ENCODE results near the gene PELO.

The PELO gene

DNA sequence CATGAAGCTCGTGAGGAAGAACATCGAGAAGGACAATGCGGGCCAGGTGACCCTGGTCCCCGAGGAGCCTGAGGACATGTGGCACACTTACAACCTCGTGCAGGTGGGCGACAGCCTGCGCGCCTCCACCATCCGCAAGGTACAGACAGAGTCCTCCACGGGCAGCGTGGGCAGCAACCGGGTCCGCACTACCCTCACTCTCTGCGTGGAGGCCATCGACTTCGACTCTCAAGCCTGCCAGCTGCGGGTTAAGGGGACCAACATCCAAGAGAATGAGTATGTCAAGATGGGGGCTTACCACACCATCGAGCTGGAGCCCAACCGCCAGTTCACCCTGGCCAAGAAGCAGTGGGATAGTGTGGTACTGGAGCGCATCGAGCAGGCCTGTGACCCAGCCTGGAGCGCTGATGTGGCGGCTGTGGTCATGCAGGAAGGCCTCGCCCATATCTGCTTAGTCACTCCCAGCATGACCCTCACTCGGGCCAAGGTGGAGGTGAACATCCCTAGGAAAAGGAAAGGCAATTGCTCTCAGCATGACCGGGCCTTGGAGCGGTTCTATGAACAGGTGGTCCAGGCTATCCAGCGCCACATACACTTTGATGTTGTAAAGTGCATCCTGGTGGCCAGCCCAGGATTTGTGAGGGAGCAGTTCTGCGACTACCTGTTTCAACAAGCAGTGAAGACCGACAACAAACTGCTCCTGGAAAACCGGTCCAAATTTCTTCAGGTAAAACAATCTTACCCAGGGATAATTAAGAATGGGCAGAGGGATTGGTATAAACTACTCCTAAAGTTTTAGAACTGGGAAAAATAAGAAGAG lies 12.9 kb downstream of the PELO start (continued):
- TF ChIP-seq ZNF513 (tag by site-specific recombination; IDR thresholded peaks at IDR 0.05): no peak
- TF ChIP-seq ZNF558 (tag by site-specific recombination; IDR thresholded peaks at IDR 0.05): no peak
- TF ChIP-seq SCRT1 (tag by site-specific recombination; IDR thresholded peaks at IDR 0.05; ENCODE audit: borderline replicate concordance): peak; percentile 75; the same call in 1 of the 2 replicates
- TF ChIP-seq, protein P1, sequence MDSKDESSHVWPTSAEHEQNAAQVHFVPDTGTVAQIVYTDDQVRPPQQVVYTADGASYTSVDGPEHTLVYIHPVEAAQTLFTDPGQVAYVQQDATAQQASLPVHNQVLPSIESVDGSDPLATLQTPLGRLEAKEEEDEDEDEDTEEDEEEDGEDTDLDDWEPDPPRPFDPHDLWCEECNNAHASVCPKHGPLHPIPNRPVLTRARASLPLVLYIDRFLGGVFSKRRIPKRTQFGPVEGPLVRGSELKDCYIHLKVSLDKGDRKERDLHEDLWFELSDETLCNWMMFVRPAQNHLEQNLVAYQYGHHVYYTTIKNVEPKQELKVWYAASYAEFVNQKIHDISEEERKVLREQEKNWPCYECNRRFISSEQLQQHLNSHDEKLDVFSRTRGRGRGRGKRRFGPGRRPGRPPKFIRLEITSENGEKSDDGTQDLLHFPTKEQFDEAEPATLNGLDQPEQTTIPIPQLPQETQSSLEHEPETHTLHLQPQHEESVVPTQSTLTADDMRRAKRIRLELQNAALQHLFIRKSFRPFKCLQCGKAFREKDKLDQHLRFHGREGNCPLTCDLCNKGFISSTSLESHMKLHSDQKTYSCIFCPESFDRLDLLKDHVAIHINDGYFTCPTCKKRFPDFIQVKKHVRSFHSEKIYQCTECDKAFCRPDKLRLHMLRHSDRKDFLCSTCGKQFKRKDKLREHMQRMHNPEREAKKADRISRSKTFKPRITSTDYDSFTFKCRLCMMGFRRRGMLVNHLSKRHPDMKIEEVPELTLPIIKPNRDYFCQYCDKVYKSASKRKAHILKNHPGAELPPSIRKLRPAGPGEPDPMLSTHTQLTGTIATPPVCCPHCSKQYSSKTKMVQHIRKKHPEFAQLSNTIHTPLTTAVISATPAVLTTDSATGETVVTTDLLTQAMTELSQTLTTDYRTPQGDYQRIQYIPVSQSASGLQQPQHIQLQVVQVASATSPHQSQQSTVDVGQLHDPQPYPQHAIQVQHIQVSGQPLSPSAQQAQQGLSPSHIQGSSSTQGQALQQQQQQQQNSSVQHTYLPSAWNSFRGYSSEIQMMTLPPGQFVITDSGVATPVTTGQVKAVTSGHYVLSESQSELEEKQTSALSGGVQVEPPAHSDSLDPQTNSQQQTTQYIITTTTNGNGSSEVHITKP (tag by site-specific recombination; IDR thresholded peaks at IDR 0.05): no peak
- TF ChIP-seq ZNF366 (tag by site-specific recombination; conservative IDR thresholded peaks at IDR 0.05): 0 out of 2 replicates have a peak, but pooled peaks have one; percentile 1
- TF ChIP-seq ZNF341 (tag by site-specific recombination; IDR thresholded peaks at IDR 0.05; ENCODE audit: low read depth): no peak
- TF ChIP-seq ZFP3 (tag by site-specific recombination; IDR thresholded peaks at IDR 0.05; ENCODE audit: low read depth): no peak
- no peak for TF ChIP-seq ZNF776 (tag by site-specific recombination; IDR thresholded peaks at IDR 0.05; ENCODE audit: borderline replicate concordance)
- peak; percentile 64 for TF ChIP-seq ZNF600 (tag by site-specific recombination; IDR thresholded peaks at IDR 0.05)
- TF ChIP-seq ELK4 (IDR thresholded peaks at IDR 0.05; ENCODE audit: borderline replicate concordance, low read depth, low read length): no peak
- TF ChIP-seq ZNF768 (tag by site-specific recombination; IDR thresholded peaks at IDR 0.05): no peak
- TF ChIP-seq, protein P2, sequence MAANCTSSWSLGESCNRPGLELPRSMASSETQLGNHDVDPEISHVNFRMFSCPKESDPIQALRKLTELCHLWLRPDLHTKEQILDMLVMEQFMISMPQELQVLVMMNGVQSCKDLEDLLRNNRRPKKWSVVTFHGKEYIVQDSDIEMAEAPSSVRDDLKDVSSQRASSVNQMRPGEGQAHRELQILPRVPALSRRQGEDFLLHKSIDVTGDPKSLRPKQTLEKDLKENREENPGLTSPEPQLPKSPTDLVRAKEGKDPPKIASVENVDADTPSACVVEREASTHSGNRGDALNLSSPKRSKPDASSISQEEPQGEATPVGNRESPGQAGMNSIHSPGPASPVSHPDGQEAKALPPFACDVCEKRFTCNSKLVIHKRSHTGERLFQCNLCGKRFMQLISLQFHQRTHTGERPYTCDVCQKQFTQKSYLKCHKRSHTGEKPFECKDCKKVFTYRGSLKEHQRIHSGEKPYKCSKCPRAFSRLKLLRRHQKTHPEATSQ (tag by site-specific recombination; IDR thresholded peaks at IDR 0.05): no peak
- TF ChIP-seq ZNF626 (tag by site-specific recombination; IDR thresholded peaks at IDR 0.05): no peak
- TF ChIP-seq, protein P3, sequence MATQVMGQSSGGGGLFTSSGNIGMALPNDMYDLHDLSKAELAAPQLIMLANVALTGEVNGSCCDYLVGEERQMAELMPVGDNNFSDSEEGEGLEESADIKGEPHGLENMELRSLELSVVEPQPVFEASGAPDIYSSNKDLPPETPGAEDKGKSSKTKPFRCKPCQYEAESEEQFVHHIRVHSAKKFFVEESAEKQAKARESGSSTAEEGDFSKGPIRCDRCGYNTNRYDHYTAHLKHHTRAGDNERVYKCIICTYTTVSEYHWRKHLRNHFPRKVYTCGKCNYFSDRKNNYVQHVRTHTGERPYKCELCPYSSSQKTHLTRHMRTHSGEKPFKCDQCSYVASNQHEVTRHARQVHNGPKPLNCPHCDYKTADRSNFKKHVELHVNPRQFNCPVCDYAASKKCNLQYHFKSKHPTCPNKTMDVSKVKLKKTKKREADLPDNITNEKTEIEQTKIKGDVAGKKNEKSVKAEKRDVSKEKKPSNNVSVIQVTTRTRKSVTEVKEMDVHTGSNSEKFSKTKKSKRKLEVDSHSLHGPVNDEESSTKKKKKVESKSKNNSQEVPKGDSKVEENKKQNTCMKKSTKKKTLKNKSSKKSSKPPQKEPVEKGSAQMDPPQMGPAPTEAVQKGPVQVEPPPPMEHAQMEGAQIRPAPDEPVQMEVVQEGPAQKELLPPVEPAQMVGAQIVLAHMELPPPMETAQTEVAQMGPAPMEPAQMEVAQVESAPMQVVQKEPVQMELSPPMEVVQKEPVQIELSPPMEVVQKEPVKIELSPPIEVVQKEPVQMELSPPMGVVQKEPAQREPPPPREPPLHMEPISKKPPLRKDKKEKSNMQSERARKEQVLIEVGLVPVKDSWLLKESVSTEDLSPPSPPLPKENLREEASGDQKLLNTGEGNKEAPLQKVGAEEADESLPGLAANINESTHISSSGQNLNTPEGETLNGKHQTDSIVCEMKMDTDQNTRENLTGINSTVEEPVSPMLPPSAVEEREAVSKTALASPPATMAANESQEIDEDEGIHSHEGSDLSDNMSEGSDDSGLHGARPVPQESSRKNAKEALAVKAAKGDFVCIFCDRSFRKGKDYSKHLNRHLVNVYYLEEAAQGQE (tag by site-specific recombination; IDR thresholded peaks at IDR 0.05): peak; percentile 69
- peak; percentile 48; the same call in 1 of the 2 replicates for TF ChIP-seq GLI4 (tag by site-specific recombination; IDR thresholded peaks at IDR 0.05)
- TF ChIP-seq TRIM28 (IDR thresholded peaks at IDR 0.05; ENCODE audit: borderline replicate concordance, low read length): peak; percentile 53; the same call in 1 of the 2 replicates
- TF ChIP-seq, protein P4, sequence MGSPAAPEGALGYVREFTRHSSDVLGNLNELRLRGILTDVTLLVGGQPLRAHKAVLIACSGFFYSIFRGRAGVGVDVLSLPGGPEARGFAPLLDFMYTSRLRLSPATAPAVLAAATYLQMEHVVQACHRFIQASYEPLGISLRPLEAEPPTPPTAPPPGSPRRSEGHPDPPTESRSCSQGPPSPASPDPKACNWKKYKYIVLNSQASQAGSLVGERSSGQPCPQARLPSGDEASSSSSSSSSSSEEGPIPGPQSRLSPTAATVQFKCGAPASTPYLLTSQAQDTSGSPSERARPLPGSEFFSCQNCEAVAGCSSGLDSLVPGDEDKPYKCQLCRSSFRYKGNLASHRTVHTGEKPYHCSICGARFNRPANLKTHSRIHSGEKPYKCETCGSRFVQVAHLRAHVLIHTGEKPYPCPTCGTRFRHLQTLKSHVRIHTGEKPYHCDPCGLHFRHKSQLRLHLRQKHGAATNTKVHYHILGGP (tag by site-specific recombination; IDR thresholded peaks at IDR 0.05): no peak
- no peak for TF ChIP-seq ZNF544 (tag by site-specific recombination; IDR thresholded peaks at IDR 0.05)
- no peak for TF ChIP-seq PRDM4 (tag by site-specific recombination; IDR thresholded peaks at IDR 0.05)
- TF ChIP-seq ZBTB1 (tag by site-specific recombination; IDR thresholded peaks at IDR 0.05): no peak
- TF ChIP-seq, protein P5, sequence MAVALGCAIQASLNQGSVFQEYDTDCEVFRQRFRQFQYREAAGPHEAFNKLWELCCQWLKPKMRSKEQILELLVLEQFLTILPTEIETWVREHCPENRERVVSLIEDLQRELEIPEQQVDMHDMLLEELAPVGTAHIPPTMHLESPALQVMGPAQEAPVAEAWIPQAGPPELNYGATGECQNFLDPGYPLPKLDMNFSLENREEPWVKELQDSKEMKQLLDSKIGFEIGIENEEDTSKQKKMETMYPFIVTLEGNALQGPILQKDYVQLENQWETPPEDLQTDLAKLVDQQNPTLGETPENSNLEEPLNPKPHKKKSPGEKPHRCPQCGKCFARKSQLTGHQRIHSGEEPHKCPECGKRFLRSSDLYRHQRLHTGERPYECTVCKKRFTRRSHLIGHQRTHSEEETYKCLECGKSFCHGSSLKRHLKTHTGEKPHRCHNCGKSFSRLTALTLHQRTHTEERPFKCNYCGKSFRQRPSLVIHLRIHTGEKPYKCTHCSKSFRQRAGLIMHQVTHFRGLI (tag by site-specific recombination; IDR thresholded peaks at IDR 0.05): peak; percentile 99

Data from HEK293 (cell line).